Measurements from ENCODE around the gene KCTD1. TPM values are rescaled to one million over a fixed set of nuclear protein-coding genes. Genes with fewer than 3 reads are reported as not detected.

Gene KCTD1
- total RNA-seq, 1 experiment from 2014 or later, result 20.5 TPM

DNA sequence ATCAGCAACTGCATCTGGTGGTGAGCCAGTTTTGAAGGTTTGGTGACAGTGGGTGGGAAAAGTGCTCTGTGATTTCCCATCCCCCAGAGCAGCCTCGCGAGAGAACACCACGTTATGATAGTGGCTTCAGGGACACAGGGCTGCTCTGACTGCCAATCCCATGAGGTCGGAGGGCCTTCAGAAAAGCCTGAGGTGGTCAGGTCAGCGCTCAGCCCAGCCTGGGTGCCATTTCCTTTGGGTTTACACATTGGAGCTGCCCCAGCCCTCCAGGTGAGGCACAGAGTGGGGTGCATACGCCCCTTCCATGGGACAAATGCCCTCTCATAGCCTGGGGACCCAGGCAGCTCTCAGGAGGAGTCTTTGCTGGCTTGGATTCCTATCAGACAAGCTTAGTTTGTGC is 126.8 kb downstream of the KCTD1 start:
- no peaks in the 10 kb centered on the region for H3F3A ChIP-seq (ENCODE audit: insufficient read depth, low read depth)
- H3K27ac ChIP-seq, result no peak overlapping the region
- H3K79me2 ChIP-seq (ENCODE audit: low read depth), result no peaks in the 10 kb centered on the region
- no peaks in the 10 kb centered on the region for H3K4me1 ChIP-seq (replicated peaks; ENCODE audit: insufficient read depth)
- no peak overlapping the region for H3K4me3 ChIP-seq
- intact Hi-C loops (cut with micrococcal nuclease; ENCODE audit: unreplicated experiment), result no loop called here
- CTCF ChIA-PET, result no interaction called here
- H4K20me1 ChIP-seq (ENCODE audit: insufficient read depth), result no peaks in the 10 kb centered on the region
- POLR2A ChIA-PET (ENCODE audit: unreplicated experiment), result no interaction called here
- TF ChIP-seq, protein P1, sequence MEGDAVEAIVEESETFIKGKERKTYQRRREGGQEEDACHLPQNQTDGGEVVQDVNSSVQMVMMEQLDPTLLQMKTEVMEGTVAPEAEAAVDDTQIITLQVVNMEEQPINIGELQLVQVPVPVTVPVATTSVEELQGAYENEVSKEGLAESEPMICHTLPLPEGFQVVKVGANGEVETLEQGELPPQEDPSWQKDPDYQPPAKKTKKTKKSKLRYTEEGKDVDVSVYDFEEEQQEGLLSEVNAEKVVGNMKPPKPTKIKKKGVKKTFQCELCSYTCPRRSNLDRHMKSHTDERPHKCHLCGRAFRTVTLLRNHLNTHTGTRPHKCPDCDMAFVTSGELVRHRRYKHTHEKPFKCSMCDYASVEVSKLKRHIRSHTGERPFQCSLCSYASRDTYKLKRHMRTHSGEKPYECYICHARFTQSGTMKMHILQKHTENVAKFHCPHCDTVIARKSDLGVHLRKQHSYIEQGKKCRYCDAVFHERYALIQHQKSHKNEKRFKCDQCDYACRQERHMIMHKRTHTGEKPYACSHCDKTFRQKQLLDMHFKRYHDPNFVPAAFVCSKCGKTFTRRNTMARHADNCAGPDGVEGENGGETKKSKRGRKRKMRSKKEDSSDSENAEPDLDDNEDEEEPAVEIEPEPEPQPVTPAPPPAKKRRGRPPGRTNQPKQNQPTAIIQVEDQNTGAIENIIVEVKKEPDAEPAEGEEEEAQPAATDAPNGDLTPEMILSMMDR (conservative IDR thresholded peaks at IDR 0.05), result no peak
- no peak for TF ChIP-seq EZH2 (IDR thresholded peaks at IDR 0.05; ENCODE audit: low read depth)
- BruUV-seq (replicated peaks), result no TSS peak
- H3K36me3 ChIP-seq (ENCODE audit: low read depth), result no peaks in the 10 kb centered on the region
- no peaks in the 10 kb centered on the region for H3K27me3 ChIP-seq (ENCODE audit: insufficient read depth, low read depth)
- H3K4me2 ChIP-seq, result no peak overlapping the region
- H3K9me2 ChIP-seq (ENCODE audit: insufficient read depth), result no peaks in the 10 kb centered on the region
- no peaks in the 10 kb centered on the region for H3K9me3 ChIP-seq (ENCODE audit: insufficient read depth, low read depth)
- H2AFZ ChIP-seq, result no peak overlapping the region
- DNase-seq, result no peak

- Histone ChIP-seq H3K79me2 (ENCODE audit: low read depth) (no peaks in the 10 kb centered on the region), H3K27ac (no peak overlapping the region), H3K4me3 (no peak overlapping the region), H3F3A (ENCODE audit: insufficient read depth, low read depth) (no peaks in the 10 kb centered on the region), H3K36me3 (ENCODE audit: low read depth) (no peaks in the 10 kb centered on the region), H4K20me1 (ENCODE audit: insufficient read depth) (no peaks in the 10 kb centered on the region), H3K4me2 (no peak overlapping the region), H2AFZ (no peak overlapping the region), H3K27me3 (ENCODE audit: insufficient read depth, low read depth) (no peaks in the 10 kb centered on the region), H3K9me3 (ENCODE audit: insufficient read depth, low read depth) (no peaks in the 10 kb centered on the region), H3K9me2 (ENCODE audit: insufficient read depth) (no peaks in the 10 kb centered on the region), H3K4me1 (replicated peaks; ENCODE audit: insufficient read depth) (no peaks in the 10 kb centered on the region)
- TF ChIP-seq, protein P1 (conservative IDR thresholded peaks at IDR 0.05), result no peak
- no peak for TF ChIP-seq EZH2 (IDR thresholded peaks at IDR 0.05; ENCODE audit: low read depth)
- no peak for DNase-seq
- intact Hi-C loops (cut with micrococcal nuclease; ENCODE audit: unreplicated experiment), result no loop called here
- CTCF ChIA-PET, result no interaction called here
- no TSS peak for BruUV-seq (replicated peaks)
- POLR2A ChIA-PET (ENCODE audit: unreplicated experiment), result no interaction called here
These were observed 128.6 kb downstream of the KCTD1 start for GRCh38 chr18:26419746-26420145.

- DNase-seq, result no peak
- ChIA-PET POLR2A (ENCODE audit: unreplicated experiment) (no interaction called here), CTCF (no interaction called here)
- Histone ChIP-seq H3K27ac (no peak overlapping the region), H2AFZ (no peak overlapping the region), H3F3A (ENCODE audit: insufficient read depth, low read depth) (no peaks in the 10 kb centered on the region), H3K9me2 (ENCODE audit: insufficient read depth) (no peaks in the 10 kb centered on the region), H4K20me1 (ENCODE audit: insufficient read depth) (no peaks in the 10 kb centered on the region), H3K36me3 (ENCODE audit: low read depth) (no peaks in the 10 kb centered on the region), H3K9me3 (ENCODE audit: insufficient read depth, low read depth) (no peaks in the 10 kb centered on the region), H3K4me2 (no peak overlapping the region), H3K79me2 (ENCODE audit: low read depth) (no peaks in the 10 kb centered on the region), H3K27me3 (ENCODE audit: insufficient read depth, low read depth) (no peaks in the 10 kb centered on the region), H3K4me3 (no peak overlapping the region), H3K4me1 (replicated peaks; ENCODE audit: insufficient read depth) (no peaks in the 10 kb centered on the region)
- no peak for TF ChIP-seq EZH2 (IDR thresholded peaks at IDR 0.05; ENCODE audit: low read depth)
- TF ChIP-seq, protein P1 (conservative IDR thresholded peaks at IDR 0.05), result no peak
- intact Hi-C loops (cut with micrococcal nuclease; ENCODE audit: unreplicated experiment), result no loop called here
- BruUV-seq (replicated peaks), result no TSS peak
These were observed 130.1 kb downstream of the KCTD1 start for GRCh38 chr18:26418225-26418624.

Measured in PC-9 (cell line).